Nephron (organoid): ENCODE measurements around the gene SLC28A2.

Source experiments
- H3K27ac Mint-ChIP-seq, 3 experiments: 2 replicates each; pipeline ENCODE4 v1.8.0; 2020; ENCODE audit warnings: mixed read lengths in 3 of 3, mild to moderate bottlenecking in 2 of 3, moderate library complexity in 1 of 3
- H3K27me3 Mint-ChIP-seq: 2 replicates; pipeline ENCODE4 v1.8.0; 2021; ENCODE audit warnings: low read depth, mild to moderate bottlenecking, moderate library complexity, mixed read lengths
- H3K36me3 Mint-ChIP-seq: 2 replicates; pipeline ENCODE4 v1.8.0; 2020; ENCODE audit warnings: low read depth, mixed read lengths
- H3K4me1 Mint-ChIP-seq: 2 replicates; pipeline ENCODE4 v1.8.0; 2020; ENCODE audit warnings: mixed read lengths
- H3K4me3 Mint-ChIP-seq, 3 experiments: 2 replicates each; pipeline ENCODE4 v1.8.0; 2020; ENCODE audit warnings: mild to moderate bottlenecking in 3 of 3, mixed read lengths in 3 of 3, moderate library complexity in 2 of 3
- H3K9me3 Mint-ChIP-seq: 2 replicates; pipeline ENCODE4 v1.8.0; 2020; ENCODE audit warnings: mixed read lengths
- TF ChIP-seq, protein P1 (sequence below), 3 experiments: fragments of 200-600 bp; sonication (generic); IDR thresholded peaks; one replicate each; pipeline ENCODE4 v1.5.0; 2021; ENCODE audit warnings: antibody characterized with exemption in 3 of 3; ENCODE audit not compliant: unreplicated experiment in 3 of 3

The SLC28A2 gene

DNA sequence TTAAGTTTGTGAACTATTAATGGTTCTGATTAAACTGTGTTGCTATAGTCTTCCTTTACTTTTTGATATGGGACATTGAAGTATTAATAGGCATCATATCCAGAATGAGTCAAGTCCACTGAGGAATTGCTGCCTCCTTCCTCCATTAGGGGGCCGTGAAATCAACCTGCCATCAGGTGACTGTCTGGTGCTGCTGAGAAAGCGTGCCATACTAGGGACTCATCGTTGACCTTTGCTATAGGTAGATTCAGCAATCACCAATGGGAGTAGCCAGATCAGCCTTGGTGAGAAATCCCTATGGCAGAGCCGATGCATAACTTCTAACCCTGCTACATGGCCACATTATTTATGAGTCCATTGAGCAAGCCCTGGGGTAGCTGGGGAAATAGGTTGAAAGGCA is 30.1 kb upstream of the SLC28A2 start:
- Mint-ChIP-seq H3K27me3 (peaks cover 25% of the 10 kb centered on the region), H3K27ac (no peak overlapping the region), H3K4me3 (no peak overlapping the region), H3K36me3 (no peaks in the 10 kb centered on the region), H3K4me1 (no peaks in the 10 kb centered on the region), H3K9me3 (no peaks in the 10 kb centered on the region)
- TF ChIP-seq, protein P1, sequence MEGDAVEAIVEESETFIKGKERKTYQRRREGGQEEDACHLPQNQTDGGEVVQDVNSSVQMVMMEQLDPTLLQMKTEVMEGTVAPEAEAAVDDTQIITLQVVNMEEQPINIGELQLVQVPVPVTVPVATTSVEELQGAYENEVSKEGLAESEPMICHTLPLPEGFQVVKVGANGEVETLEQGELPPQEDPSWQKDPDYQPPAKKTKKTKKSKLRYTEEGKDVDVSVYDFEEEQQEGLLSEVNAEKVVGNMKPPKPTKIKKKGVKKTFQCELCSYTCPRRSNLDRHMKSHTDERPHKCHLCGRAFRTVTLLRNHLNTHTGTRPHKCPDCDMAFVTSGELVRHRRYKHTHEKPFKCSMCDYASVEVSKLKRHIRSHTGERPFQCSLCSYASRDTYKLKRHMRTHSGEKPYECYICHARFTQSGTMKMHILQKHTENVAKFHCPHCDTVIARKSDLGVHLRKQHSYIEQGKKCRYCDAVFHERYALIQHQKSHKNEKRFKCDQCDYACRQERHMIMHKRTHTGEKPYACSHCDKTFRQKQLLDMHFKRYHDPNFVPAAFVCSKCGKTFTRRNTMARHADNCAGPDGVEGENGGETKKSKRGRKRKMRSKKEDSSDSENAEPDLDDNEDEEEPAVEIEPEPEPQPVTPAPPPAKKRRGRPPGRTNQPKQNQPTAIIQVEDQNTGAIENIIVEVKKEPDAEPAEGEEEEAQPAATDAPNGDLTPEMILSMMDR (IDR thresholded peaks at IDR 0.05; ENCODE audit: unreplicated experiment in 3 of 3), result no peak

DNA sequence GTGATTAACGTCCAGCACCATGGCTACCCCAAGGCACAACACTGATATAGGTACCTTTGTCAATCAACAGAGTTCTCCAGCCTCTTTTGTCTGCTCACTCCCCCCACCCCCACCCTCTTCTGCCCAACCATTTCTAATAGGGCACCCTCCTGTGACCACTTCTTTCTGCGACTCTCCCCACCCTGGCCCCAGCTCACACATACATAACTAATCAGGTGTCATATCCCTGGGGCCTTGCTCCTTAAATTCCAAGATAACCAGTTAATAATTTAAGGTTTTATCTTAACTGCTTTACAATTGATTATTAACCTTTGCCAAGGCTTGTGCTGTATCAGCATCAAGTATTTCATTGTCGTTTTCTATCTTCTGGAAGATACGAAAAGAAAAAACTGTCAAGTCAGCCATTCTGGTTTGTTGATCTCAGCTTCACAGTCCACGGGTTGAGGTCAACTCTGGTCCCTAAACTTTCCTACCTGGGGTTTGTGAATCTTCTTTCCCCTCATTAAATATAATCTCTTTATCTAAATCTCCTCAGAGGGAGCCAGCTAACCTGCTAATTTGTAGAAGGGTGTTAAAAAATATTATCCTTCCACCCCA is 27.3 kb upstream of the SLC28A2 start:
- Mint-ChIP-seq H3K27me3 (peaks cover 25% of the 10 kb centered on the region), H3K4me1 (no peaks in the 10 kb centered on the region), H3K27ac (no peak overlapping the region), H3K4me3 (no peak overlapping the region), H3K9me3 (no peaks in the 10 kb centered on the region), H3K36me3 (no peaks in the 10 kb centered on the region)
- TF ChIP-seq, protein P1 (IDR thresholded peaks at IDR 0.05; ENCODE audit: unreplicated experiment in 3 of 3), result no peak

DNA sequence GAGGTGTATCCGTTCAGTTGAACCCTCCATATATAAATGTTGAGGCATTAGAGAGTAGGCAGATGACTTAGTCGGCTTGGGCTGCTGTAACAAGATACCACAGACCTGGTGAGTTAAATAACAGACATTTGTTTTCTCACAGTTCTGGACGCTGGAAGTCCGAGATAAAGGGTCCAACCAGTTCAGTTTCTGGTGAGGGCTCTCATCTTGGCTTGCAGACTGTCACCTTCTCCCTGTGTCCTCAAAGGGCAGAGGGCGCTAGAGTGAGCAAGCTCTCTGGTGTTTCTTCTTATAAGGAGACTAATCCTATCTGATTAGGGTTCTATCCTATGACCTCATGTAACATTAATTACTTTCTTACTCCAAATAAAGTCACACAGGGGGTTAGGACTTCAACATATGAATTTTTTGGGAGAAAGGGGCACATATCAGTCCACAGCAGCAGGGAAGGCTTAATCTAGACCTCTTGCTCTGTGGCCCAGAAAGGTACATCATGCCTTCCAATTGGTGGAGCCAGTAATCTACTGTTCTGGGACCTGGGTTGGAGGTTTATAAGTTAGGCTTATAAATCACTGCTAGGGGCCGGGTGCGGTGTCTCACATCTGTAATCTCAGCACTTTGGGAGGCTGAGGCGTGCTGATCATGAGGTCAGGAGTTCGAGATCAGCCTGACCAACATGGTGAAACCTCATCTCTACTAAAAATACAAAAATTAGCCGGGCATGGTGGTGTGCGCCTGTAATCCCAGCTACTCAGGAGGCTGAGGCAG is 26.3 kb upstream of the SLC28A2 start:
- H3K4me1 Mint-ChIP-seq, result no peaks in the 10 kb centered on the region

DNA sequence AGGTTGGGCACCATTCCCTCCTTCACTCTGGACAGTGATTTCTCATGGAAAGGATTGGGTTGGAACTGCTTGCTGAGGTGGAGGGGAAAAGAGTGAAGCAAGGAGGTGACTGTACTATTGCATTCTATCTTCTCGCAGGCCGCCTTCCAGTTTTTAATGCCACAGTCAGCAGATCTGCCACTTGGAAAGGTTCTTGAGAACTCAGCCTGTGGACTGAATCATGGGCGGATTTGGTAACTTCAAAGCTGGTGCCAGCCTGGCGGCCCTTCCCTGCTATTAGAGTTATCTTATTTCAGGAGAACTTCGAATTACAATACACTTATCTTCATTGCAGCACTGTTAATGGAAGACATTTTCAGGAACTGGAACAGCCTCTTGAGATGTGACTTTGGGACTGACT is 23.1 kb upstream of the SLC28A2 start:
- TF ChIP-seq, protein P1 (IDR thresholded peaks at IDR 0.05; ENCODE audit: unreplicated experiment in 3 of 3), result no peak
- no peaks in the 10 kb centered on the region for H3K4me1 Mint-ChIP-seq
- H3K4me3 Mint-ChIP-seq, result no peak overlapping the region
- peaks cover 10% of the 10 kb centered on the region for H3K9me3 Mint-ChIP-seq
- no peaks in the 10 kb centered on the region for H3K36me3 Mint-ChIP-seq
- H3K27me3 Mint-ChIP-seq, result peaks cover 10% of the 10 kb centered on the region
- no peak overlapping the region for H3K27ac Mint-ChIP-seq

More for the DNA sequence above, 26.3 kb upstream of the SLC28A2 start:
- Mint-ChIP-seq H3K9me3 (no peaks in the 10 kb centered on the region), H3K4me3 (no peak overlapping the region), H3K27me3 (peaks cover 21% of the 10 kb centered on the region), H3K36me3 (no peaks in the 10 kb centered on the region), H3K27ac (no peak overlapping the region)
- TF ChIP-seq, protein P1 (IDR thresholded peaks at IDR 0.05; ENCODE audit: unreplicated experiment in 3 of 3), result no peak

DNA sequence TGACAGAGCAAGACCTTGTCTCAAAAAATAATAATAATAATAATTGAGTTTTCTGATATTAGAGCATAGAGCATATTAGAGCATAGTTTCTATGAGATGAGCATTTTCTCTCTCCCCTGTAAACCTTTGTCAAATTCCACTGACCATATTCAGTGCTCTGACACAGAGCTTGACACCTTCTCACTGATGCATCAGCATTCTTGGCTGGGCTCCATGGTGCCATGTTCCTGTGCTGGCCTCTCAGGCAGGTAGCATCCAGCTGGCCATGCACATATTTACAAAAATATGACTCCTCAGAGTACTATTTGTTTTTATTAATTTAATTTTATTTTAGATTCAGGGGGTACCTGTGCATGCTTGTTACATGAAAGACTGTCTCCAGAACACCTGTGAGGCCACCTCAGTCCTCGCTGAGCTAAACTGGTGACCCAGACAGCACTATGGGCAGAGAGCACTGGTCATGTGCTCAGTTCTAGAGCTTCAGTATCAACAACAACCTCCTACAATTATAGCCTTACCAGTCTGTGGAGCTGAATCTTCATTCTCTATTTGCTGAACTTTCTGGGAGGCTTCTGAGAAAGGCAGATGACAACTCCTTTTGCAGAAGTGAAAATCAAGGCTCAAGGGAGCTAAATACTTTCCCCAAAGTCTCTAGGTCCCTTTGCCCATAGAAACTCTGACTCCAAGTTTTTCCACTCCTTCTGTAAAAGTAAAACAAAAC is 21.6 kb upstream of the SLC28A2 start:
- Mint-ChIP-seq H3K27ac (no peak overlapping the region), H3K9me3 (peaks cover 20% of the 10 kb centered on the region), H3K4me1 (no peaks in the 10 kb centered on the region), H3K36me3 (no peaks in the 10 kb centered on the region), H3K27me3 (peaks cover 10% of the 10 kb centered on the region), H3K4me3 (no peak overlapping the region)
- TF ChIP-seq, protein P1 (IDR thresholded peaks at IDR 0.05; ENCODE audit: unreplicated experiment in 3 of 3), result no peak
